ENCODE data around the gene CALHM3.

GRCh38 chr10:103487410-103487708, 8.3 kb upstream of the CALHM3 start:
- TF ChIP-seq RARB (CRISPR knock-in tag; IDR thresholded peaks at IDR 0.05), result no peak
- TF ChIP-seq ARNTL (CRISPR knock-in tag; IDR thresholded peaks at IDR 0.05; ENCODE audit: borderline replicate concordance, low read depth), result no peak
- TF ChIP-seq ESRRG (CRISPR knock-in tag; IDR thresholded peaks at IDR 0.05), result no peak
- TF ChIP-seq OSR1 (CRISPR knock-in tag; IDR thresholded peaks at IDR 0.05), result no peak
- no peak for TF ChIP-seq ZC3H10 (CRISPR knock-in tag; IDR thresholded peaks at IDR 0.05)
- no peak for TF ChIP-seq PATZ1 (CRISPR knock-in tag; IDR thresholded peaks at IDR 0.05; ENCODE audit: borderline replicate concordance)
- TF ChIP-seq TCF4 (CRISPR knock-in tag; IDR thresholded peaks at IDR 0.05; ENCODE audit: borderline replicate concordance), result no peak
